GM21619 (cell line): ENCODE results near the gene STAC2.
"Not testable (repeated sequence)": the region's sequence is repeated elsewhere in the genome, so short reads cannot be mapped to it uniquely, and the experiment has no call there.

Experiments
- ATAC-seq: cut with Tn5 transposase; IDR thresholded peaks from one replicate; pipeline ENCODE4 v1.9.1; 2021; ENCODE audit not compliant: unreplicated experiment

The STAC2 gene, protein sequence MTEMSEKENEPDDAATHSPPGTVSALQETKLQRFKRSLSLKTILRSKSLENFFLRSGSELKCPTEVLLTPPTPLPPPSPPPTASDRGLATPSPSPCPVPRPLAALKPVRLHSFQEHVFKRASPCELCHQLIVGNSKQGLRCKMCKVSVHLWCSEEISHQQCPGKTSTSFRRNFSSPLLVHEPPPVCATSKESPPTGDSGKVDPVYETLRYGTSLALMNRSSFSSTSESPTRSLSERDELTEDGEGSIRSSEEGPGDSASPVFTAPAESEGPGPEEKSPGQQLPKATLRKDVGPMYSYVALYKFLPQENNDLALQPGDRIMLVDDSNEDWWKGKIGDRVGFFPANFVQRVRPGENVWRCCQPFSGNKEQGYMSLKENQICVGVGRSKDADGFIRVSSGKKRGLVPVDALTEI

DNA sequence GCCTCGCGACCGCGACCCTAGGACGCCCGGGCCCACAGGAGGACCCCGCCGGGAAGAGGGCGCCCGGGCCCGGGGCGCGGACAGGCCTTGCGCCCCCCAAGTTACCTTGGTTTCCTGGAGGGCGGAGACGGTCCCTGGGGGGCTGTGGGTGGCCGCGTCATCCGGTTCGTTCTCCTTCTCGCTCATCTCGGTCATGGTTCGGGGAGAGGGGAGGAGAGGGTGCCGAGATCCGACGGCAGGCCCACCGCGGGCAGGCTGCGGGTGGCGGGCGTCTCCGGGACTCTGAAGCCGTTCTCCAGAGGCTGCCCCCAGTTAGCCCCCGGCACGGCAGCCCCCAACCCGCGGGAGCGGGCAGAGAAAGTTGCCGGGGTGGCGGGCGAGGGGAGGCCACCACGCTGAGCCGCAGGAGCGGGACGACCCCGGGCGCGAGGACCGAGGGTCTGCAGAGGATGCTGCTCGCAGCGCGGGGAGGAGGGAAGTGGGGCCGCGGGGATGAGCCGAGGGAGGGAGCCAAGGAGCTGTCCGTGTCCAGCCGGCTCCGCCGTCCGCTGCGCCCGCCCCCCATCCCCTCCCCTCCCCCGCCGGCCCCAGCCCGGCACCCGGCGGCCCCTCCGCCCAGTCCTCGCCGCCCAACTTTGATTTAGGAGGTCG lies at the start of gene STAC2:
Gene STAC2 (minus strand): TSS at position 638 of the 651 bp plus-strand sequence. CDS start 443 bp downstream, at position 195.
- no peak for ATAC-seq

DNA sequence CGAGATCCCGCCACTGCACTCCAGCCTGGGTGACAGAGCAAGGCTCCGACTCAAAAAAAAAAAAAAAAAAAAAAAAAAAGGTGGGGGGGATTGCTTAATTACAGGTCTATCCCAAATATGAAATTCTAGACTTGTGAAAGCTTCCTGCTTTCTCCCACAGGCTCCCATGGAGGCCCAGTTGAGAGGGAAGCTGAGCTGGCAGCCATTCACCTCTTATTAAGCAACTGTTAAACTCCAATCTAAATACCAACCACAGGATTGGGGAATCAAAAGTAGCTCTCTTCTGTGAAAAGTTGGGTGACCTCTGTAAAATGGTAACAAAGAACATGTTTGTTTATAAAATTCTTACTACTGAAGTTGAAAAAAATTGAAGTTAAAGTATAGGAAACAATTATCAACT lies 45.8 kb upstream of the STAC2 start:
- no peak for ATAC-seq

DNA sequence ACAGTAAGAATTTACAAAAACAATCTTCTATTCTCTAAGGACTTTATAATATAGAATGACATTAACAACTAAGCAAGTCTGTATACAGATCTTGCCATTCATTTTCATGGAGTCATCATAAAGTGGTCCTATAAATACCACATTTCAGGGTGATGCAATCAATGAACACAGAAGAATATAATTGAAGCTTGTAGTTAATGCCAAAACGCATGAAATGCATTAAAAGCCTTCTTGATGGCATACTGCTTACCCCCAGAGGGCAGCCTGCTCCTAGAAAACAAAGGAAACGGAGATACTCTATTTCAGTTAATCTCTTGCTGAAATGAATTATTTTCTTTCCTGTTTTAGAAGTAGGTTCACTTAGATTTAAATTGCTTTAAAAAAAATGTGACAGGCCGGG lies 45.2 kb upstream of the STAC2 start:
- no peak for ATAC-seq

- ATAC-seq = no peak
Observed at GRCh38 chr17:39264119-39264518, 38.4 kb upstream of the STAC2 start.

- ATAC-seq = no peak
Observed at GRCh38 chr17:39261286-39261685, 35.5 kb upstream of the STAC2 start.

- ATAC-seq = no peak
Observed at GRCh38 chr17:39252788-39253460, 27.2 kb upstream of the STAC2 start.

GRCh38 chr17:39251997-39252396 lies 26.3 kb upstream of the STAC2 start:
- ATAC-seq = no peak

- not testable (repeated sequence) for ATAC-seq
Observed at GRCh38 chr17:39250076-39250475, 24.3 kb upstream of the STAC2 start.

DNA sequence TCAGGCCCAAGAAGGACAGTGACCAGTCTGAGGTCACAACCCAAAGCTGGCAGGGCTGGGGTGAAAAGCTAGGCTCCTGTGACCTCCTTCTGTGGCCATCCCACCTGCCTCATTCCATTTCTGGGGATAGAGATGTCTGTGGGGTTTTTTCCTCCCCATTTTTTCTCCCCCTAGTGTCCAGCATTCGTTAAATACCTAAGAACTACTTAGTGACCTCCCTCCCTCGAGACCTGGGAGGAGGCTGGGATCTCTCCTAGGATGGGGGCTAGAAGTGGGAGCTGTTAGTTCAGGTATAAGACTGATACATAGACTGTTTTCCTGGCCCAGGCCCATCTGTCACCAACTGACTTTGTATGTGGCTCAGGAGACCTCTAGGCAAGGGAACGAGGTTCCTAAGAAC lies 20.5 kb upstream of the STAC2 start:
- ATAC-seq = no peak

GRCh38 chr17:39244600-39245570 lies 19.1 kb upstream of the STAC2 start:
- no peak for ATAC-seq

DNA sequence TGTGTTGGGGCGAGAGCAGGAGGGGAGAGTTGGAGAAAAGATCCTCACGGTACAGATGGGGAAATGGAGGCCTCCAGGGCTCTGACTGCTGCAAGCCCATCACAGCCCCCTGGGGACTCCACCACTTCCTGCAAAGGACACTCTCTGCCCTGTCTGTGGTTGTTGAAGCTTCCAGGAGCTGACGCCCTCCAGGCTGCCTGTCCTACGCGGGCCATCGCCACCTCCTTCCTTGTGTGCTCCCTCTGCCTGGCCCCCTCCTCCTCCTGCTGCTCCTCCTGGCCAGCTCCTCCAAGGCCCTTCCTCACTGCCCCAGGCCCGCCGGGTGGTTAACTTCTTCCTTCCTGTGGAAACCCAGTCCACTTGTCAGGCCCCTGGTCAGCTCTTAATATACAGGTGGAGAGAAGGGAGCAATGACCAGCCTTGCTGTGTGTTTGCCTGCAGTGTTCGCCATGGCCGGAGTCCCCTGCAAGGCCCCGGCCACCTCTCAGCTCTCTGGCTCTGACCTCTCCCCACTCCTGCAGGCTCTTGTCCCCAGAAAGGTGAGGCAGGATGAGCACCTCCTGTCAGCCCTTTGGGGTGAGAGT lies 18.4 kb upstream of the STAC2 start:
- ATAC-seq = no peak

- ATAC-seq = no peak
Observed at GRCh38 chr17:39243155-39243554, 17.4 kb upstream of the STAC2 start.

GRCh38 chr17:39240631-39241030 lies 14.9 kb upstream of the STAC2 start:
- ATAC-seq = no peak

DNA sequence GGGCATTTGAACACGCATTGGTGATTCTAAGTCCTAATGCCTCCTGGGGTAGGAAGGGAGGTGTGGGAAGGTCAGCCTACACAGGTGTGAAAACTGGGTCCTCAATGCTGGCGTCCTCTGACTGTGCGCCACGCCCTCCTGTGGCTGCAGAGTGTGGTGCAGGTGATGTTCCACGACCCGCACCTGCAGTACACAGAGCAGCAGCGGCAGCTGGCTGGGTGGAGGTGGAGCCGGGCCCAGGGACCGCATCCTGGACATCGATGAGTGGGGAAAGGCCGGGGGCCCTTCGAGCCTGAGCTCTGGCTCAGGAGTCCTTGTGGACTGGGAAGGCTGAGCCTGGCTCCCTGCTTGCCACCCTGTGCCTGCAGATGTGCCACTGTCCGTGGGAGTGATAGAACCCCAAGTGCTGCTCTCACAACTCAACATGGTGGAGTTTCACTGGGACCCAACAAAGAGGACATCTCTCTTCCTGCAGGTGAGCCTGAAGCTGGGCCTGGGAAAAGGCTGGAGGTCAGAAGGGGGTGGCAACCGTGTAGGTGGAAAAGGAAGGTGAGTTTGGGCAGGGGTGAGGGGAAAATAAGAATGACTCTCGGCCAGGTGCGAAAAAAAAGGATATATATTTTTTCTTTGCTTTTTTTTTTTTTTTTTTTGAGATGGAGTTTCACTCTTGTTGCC lies 14.0 kb upstream of the STAC2 start:
- no peak for ATAC-seq

DNA sequence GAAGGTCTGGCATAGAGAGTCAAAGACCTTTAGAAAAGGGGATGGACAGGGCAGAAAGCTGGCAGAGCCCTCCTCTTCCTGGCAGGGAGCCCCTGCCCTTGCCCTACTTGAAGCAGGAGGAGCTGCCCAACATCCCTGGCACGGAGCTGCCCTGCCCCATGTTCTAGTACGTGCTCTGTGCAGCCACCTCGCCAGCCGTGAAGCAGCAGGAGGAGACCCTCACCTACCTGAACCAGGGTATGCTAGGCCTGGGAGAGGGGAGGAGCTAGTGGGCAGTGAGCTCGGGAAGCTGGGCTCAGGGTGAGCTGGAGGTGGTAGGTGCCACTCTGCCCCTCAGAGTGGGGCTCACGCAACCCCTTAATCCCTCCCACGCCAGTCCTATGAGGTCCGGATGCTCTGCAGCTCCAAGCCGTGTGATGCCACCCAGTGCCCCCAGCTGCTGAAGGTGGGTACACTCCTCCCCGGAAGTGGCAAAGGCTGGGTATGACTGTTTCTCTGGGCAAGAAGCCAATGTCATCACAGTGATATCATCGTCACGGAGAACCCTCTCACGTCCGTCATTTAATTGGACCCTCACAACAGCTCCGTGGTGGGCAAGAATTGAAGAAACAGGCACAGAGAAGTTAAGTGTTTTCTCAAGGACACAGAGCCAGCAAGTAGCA lies 12.7 kb upstream of the STAC2 start:
- ATAC-seq = no peak

- no peak for ATAC-seq
Observed at GRCh38 chr17:39237586-39237985, 11.8 kb upstream of the STAC2 start.

DNA sequence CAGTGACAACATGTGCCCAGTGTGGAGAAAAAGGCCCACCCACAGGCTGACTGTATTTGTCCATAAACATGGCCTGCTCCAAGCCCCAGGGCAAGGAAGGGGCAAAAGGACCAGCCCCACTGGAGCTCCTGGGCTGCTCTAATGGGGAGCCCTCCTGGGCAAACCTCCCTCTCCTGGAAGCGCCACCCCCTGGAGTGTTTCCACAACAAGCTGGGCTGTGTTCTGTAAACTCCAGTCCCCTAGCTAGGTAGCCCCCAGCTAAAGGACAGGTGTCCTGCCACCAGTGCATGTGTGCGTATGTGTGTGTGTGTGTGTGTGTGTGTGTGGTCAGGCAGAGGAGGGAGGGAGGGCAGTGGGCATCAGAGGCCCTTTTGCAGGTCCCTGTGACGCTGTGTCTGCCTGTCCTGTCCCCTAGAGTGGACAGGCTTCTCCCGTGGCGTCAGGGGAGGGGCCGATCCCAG lies 11.3 kb upstream of the STAC2 start:
- no peak for ATAC-seq

DNA sequence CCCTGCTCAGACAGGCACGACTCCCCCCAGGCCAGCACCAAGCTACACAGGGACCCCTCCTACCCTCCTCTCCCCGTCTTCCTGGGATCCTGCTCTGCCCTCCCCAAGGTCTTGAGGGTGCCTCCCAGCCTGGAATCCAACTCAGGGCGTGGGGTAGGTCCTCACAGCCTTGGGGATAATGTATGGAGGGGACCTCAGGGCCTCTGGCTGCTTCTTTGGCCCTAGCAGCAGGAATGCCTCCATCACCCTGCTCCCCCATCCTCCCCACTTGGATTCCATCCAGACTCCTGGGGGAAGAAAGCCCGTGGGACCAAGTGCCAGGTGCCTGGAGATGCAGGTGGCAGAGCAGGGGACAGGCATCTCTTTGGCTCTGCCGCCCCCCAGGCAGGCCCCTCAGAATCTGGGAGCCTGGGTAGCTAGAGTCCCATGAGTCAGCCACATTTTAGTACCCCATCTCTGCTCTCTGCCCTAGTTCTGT lies 10.7 kb upstream of the STAC2 start:
- no peak for ATAC-seq
